Activated CD4-positive, alpha-beta T cell treated with anti-CD3 and anti-CD28 coated beads, Interleukin-2, amount 50 U/mL, for 24 hours (primary cell): ENCODE results near the gene C2orf49.

Experiments used
- DNase-seq, 2 donors: peaks; one replicate each; pipeline ENCODE4 v3.0.0-alpha.2; 2020; ENCODE audit warnings: low read depth in 1 of 2, low spot score in 1 of 2

Gene C2orf49

DNA sequence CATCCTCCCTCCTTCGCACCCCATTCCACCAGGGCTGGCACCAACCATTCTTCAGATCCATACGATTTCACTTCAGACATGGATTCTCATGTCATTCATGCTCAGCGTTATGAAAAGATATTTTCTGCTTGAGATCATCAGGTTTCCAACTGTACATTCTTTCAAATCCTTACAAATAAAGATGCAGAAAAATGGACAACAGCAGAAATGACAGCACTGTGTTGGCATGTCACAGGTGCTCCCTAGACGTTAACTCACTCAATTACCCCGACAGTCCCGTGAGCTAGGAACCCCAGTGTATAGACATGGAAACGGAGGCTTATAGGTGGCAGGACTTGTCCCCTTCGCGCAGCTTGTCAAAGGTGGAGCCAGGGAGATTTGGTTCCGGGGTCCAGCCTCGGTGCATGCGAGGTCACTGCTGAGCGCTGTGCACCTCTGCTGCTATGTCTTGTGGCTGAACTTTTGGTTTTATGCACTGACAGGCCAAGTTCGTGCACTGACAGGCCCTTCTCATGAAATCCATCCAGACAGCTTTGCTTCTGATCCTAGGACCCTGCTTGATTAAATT lies 43.8 kb downstream of the C2orf49 start:
- no peak for DNase-seq

- no peak for DNase-seq
These were observed 44.8 kb downstream of the C2orf49 start for GRCh38 chr2:105382177-105382576.

DNA sequence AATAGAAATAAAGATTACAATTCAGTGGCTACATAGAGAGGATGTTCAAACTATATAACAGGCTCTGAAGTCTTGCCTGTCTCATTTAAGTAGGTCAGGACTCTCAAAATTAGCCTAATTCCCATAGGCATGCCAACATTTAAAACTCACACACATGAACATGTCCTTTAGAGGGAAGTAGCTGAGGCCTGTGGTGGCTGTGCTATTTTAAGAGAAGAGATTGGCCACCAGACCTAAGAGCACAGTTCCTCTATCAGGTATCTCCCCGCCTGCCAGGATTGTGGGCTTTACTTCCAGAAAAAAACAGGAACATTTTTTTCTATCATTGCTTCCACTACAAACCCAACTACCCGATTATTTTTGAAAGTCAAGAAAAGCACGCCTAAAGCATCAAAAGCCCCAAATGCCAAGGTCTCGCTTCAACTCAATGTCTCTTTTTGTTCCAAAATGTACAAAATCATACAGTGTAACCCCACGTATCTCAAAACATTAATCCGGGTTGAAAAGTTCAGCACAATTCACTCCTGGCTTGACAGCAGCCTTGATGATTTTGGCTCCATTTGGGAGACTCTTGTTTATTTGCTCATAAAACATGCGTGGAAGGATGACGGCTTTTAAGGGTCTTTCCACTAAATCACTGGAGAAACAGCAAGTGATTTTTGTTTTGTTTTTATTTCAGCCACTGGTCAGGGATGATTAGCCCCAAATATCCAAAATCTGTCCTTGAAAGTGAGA lies 46.3 kb downstream of the C2orf49 start:
- no peak for DNase-seq

- DNase-seq: no peak
These were observed 46.9 kb downstream of the C2orf49 start for GRCh38 chr2:105384216-105384615.

GRCh38 chr2:105384861-105385260 lies 47.5 kb downstream of the C2orf49 start:
- DNase-seq: no peak

- no peak for DNase-seq
These were observed 48.6 kb downstream of the C2orf49 start for GRCh38 chr2:105385731-105386540.

- DNase-seq: no peak
These were observed 49.9 kb downstream of the C2orf49 start for GRCh38 chr2:105387225-105387624.

GRCh38 chr2:105388971-105389381 lies 51.6 kb downstream of the C2orf49 start:
- no peak for DNase-seq

- DNase-seq: no peak
These were observed 53.1 kb downstream of the C2orf49 start for GRCh38 chr2:105390454-105390853.

- no peak for DNase-seq
These were observed 53.8 kb downstream of the C2orf49 start for GRCh38 chr2:105391058-105391627.

GRCh38 chr2:105391763-105392662 lies 54.7 kb downstream of the C2orf49 start:
- DNase-seq: no peak

DNA sequence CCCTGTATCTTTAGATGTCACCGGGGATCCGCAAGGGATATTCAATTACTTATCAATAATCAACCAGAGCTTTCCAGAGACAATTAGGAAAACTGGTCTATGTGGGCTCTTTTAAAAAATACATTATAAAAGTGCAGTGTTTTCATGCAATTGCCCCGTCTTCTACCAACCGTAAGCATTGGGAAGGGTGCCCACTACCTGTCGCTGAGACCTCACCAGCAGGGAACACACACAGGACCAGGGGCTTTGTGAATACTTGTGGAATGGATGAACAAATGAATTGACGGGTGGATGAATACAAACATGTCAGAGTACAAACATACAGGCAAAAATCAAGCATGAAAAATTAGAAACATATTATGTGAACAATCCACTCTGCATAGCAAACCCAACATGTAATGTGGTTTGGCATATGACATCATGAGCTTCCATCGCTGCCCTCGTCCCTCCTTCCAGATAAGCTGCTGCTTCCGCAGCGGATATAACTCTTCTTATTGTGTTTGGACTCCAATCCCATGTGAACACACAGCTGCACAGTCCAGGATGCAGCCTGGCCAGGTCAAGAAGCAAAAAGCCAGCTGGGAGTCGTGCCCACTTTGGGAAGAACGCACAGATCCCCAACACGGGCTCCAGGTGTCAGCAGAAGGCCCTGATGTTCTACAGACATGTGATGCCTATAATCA lies 56.2 kb downstream of the C2orf49 start:
- DNase-seq: no peak

DNA sequence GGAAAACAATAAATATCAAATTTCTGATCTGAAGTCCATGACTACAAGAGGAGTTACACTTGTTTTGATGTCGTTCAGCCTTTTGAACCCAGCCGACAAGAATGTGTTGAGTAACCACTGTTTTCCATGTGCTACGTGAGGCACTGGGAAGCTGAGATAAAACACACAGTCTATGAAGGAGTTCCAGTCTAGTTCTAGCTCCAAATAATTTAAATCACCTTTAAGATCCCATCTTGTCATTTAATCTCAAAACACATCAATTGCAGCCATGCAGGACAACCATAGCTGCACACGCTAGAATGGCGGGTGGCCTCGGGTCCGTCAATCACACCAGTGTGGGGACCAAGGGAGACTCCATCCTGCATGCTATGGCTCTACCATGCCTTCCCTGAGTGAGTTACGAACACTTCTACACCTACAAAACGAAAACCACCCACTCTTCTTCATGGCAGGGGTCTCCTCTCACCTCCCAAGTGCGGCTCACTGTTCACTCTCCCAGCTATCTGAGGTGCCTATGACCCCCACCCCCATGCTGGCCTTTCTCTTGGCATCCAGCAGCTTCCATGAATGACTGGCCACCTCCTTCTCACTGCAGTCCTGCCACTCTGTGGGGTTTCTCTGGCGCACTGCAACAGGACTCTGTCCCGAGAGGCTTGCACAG lies 57.7 kb downstream of the C2orf49 start:
- no peak for DNase-seq

- DNase-seq: no peak
These were observed 58.4 kb downstream of the C2orf49 start for GRCh38 chr2:105395691-105396090.

- DNase-seq: peak in 1 of 2 donors; percentile 37
These were observed 59.1 kb downstream of the C2orf49 start for GRCh38 chr2:105396254-105397024.

GRCh38 chr2:105397025-105397722 lies 59.8 kb downstream of the C2orf49 start:
- DNase-seq: no peak

GRCh38 chr2:105397953-105398335 lies 60.6 kb downstream of the C2orf49 start:
- no peak for DNase-seq
